GM18508 (cell line): Measurements from ENCODE around the gene SYK.

Experiments
- ATAC-seq: cut with Tn5 transposase; IDR thresholded peaks from one replicate; pipeline ENCODE4 v1.9.1; 2021; ENCODE audit warnings: moderate number of reproducible peaks; ENCODE audit not compliant: insufficient read depth, unreplicated experiment

Gene SYK

DNA sequence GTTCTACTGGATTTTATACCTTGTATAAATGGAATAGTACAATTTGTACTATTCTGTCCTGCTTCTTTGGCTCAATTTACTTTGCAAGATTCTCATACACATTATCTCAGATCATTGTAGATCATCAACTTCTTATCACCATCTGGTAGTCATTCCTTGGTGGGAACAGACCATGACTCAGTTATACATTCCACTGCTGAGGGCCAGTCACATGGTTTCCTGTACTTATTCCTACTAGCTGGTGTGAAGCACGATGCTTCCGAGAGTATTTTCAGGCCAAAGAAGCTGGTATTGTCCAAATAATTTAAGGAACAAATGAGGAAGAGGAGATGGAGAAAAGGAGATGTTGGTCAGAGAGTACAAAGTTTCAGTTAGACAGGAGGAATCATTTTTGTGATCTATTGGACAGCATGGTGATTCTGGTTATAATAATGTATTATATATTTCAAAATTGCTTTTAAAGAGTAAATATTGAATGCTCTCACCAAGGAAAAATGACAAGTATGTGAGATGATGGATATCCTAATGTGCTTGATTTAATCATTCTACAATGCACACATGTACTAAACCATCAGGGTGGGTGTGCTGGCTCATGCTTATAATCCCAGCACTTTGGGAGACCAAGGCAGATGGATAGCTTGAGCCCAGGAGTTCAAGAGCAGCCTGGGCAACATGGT, 124.1 kb downstream of the SYK start:
- ATAC-seq: no peak

DNA sequence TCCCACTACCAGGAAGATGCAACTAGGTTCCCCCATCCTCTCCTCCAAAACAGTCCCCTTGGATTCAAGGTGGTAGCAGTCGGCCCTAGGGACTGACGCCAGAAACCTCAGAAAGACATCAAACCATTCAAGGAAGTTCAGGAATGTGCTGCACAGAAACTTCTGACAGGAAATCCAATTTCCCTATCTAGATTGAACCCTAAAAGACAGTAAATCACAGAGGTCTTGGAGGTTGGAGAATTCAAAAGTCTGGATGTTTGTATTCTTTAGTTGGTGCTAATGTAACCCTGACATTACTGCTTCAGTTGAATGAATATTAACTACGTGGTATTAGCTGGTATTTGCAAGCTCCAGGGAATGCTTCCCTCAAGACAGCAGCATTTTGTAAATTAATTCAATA, 125.3 kb downstream of the SYK start:
- ATAC-seq: no peak

DNA sequence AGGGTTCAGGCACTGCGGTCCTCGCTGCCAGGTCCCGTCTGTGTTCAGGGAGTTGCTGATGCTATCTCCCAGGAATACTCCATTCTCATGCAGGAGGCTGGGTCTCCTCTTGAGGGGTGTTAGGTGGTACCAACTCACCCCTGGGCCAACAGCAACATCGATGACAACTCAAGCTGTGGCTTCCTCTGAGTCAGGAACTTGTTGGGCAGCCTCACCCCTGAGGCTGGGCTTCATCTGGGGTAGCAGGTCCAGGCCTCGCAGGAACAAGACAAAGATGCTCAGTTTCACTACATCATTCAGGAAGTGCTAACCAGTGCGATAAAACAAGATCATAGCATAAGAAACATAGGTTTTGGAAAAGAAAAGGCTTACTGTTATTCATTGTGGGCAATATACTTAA, 125.9 kb downstream of the SYK start:
- ATAC-seq: no peak

DNA sequence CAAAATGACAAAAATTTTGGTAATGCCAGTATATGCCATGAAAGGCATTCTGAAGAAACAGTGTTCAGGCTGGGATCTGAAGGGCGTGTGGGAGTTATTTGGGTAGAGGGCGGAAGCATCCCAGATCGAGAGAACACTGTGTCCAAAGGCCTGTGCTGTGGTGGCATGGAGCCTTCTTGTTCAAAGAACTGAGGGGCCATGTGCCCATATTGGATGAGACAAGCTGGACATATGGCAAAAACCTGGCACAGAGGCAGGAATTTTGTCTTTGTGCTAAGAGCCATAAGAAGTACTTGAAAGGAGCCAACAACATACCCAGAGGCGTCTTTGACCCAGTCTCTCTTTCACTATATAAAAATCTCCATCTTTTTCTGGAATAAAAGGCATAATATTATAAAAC, 128.0 kb downstream of the SYK start:
- no peak for ATAC-seq

DNA sequence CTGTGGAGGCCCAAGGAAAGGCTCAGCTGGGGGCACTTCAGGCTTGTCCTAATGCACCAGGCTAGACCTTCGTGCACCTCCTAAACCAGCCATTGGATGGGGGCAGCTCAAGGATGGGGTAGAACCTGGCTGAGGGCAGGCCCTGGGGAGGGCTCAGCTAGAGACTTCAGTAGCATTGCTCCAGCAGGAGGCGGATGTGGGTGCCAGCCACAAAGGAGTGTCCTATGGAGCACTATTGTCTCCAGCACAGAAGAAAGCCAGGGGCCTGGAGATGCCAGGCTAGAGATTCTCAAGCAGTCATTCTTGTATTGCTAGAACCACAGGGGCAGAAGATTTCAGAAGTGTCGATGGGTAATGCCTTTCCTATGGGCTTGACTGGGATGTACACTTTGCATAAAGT, 131.8 kb downstream of the SYK start:
- no peak for ATAC-seq

DNA sequence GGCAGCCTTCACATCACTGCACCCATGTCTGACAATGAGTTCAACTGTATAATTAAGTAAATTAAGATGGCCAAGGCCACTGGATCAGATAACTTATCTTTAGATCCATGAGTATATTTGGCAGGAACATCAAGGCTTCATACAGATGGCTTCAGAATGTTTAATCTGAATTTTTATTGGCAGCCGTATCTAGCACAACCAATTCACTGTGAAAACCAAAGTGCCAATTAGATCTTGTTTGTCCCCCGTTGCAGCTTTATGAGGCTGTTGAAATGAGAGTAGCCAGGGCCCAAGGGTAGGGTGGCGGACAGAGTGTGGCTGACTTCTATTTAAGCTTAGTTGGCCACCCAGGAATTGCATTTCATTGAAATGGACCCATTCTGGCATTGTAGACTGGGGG, 137.7 kb downstream of the SYK start:
- no peak for ATAC-seq

DNA sequence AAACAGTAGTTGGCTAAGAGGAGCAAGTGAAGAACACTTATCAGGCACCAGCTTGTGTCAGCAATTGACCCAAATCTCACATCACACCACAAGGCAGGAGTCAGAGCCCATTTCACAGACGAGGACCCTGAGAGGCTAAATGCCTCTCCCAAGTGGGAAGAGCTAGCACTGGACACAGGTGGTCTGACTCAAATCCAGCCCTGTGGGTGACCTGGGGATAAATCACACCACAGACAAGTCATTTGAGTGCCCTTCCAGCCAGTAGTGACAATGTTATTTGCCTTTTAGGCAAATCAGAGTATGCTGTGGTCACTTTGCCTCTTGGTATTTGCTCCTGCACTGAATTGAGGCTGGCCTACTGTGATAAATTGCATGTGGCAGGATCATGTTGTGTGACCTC, 138.7 kb downstream of the SYK start:
- no peak for ATAC-seq

DNA sequence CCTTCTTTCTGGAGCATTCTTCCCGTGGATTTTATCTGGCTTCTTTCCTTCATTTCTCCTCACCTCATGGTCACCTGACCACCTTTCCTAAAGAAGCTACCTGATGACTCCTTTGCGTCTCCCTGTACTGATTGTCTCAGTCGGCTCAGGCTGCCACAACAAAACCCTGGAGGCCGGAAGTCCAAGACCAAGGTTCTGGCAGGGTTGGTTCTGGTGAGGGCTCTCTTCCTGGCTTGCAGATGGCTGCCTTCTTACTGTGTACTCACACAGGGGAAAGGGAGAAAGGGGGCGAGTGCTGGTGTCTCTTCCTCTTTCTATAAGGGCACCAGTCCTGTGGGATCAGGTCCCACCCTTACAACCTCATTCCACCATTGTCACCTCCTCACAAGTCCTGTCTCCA, 140.0 kb downstream of the SYK start:
- no peak for ATAC-seq

DNA sequence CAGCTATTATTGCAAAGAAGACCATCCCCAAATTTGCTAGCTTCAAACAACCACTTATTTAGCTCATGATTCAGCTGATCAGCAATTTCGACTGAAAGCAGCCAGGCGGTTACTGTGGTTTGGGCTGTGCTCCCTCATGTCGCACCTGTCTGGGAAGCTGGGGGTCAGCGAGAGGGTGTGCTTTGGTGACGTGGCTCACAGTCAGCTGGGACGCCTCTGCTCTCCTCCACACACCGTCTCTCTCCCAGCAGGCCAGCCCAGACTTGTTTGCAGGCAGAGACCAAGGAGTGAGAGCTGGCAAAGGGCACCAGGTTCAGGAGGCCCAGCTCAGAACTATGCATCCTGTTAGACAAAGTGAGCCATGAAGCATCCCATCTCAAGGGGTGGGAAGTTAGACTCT, 140.9 kb downstream of the SYK start:
- ATAC-seq: no peak

DNA sequence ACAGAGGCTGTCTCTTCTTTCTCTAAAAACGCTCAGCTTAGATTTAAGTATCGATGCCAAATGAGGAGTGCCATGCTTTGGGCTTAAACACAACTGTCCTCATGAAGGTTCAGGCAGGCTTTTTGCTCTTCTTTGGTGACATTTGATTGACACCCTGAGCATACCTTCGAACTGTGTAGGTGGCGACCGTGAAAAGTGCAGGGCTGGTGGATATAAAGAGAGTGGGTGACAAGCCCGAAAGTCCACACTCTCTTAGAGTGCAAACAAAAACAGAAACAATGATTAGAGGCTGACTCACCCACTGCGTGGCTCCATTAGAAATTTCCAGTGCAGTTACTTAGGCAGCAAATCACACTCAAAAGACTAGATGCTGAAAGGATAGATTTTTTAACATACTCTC, 141.7 kb downstream of the SYK start:
- ATAC-seq: no peak

DNA sequence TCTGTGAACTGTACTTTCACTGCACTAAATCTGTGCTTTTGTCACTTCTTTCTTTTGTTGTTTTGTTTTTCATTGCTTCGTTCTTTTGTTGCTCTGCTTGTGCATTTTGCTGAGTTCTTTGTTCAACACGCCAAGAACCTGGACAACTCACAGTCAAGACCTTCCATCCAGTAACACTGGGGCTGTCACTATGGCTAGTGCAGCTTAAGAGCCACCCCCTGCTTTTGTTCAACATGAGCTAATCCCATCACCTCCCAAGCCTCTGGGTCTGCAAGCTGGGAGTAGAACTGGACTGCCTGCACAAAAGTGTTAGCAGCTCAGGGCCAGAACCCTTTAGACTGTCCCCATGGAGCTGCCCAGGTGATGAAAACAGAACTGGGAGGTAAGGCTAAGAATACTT, 143.7 kb downstream of the SYK start:
- ATAC-seq: no peak

DNA sequence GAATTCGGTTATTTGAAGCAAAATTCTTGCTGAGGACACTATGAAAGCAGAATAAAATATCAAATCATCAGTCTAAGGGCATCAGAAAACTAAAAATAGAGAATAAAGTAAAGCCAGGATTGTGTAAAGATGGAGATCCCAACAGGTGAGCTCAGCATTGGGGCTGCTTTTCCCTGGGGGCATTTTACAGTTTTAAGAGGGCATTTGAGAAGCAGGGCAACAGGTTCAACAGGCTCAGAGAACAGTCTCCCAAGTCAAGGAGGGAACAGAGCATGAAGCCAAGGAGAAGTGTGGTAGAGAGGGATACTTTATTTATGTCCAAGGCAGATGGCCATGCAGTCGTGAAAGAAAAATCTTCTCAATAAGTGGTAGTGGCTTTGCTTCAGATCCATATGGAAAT, 145.4 kb downstream of the SYK start:
- ATAC-seq: no peak
